Subcutaneous abdominal adipose tissue (tissue), 5 donors: Measurements from ENCODE around the gene CFAP54.

Source experiments
- H3K27ac ChIP-seq: one replicate; pipeline ENCODE4 v1.7.0; 2013; ENCODE audit warnings: low read depth, mild to moderate bottlenecking, inconsistent platforms, low read length, moderate library complexity
- H3K27me3 ChIP-seq, 5 donors: one replicate each; pipeline ENCODE4 v1.7.0; 2013; ENCODE audit warnings: low read length in 5 of 5, inconsistent platforms in 1 of 5; ENCODE audit not compliant: control insufficient read depth in 5 of 5, insufficient read depth in 4 of 5
- H3K36me3 ChIP-seq, 5 donors: one replicate each; pipeline ENCODE4 v1.7.0; 2013; ENCODE audit warnings: low read length in 5 of 5; ENCODE audit not compliant: control insufficient read depth in 5 of 5, insufficient read depth in 5 of 5
- H3K4me1 ChIP-seq, 5 donors: one replicate each; pipeline ENCODE4 v1.7.0; 2013; ENCODE audit warnings: low read length in 5 of 5, mild to moderate bottlenecking in 3 of 5, moderate library complexity in 1 of 5; ENCODE audit not compliant: control insufficient read depth in 5 of 5, insufficient read depth in 5 of 5
- H3K4me3 ChIP-seq, 5 donors: one replicate each; pipeline ENCODE4 v1.7.0; 2013; ENCODE audit warnings: low read length in 5 of 5, low read depth in 1 of 5
- H3K9ac ChIP-seq, 5 donors: one replicate each; pipeline ENCODE4 v1.7.0; 2013; ENCODE audit warnings: low read length in 5 of 5, mild to moderate bottlenecking in 4 of 5, moderate library complexity in 3 of 5
- H3K9me3 ChIP-seq, 5 donors: one replicate each; pipeline ENCODE4 v1.7.0; 2013; ENCODE audit warnings: low read length in 5 of 5; ENCODE audit not compliant: control insufficient read depth in 5 of 5
- donor health status: healthy.
- donor health status: healthy.
- donor health status: healthy.
- donor health status: healthy.
- donor health status: healthy.

The CFAP54 gene

DNA sequence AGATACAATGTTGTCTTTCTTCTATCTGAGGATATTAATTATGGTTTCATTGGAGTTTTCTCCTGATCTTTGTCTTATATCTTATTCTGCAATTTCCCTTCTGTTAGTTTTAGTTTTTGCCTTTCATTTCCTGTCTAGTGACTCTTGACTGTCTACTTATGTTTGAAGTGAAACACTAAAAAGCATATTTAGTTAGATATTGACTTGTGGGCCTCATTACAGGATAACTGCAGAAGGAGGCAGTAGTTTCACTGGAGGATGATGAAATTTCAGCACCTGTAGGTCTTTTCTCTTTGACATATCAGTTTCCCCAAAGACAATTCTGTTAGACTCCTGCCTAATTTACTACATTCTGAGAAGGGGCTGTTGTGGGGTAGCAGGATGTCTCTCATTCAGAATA lies 320.1 kb downstream of the CFAP54 start:
- no peaks in the 10 kb centered on the region for H3K36me3 ChIP-seq
- H3K4me3 ChIP-seq: no peak overlapping the region
- H3K4me1 ChIP-seq: no peaks in the 10 kb centered on the region
- H3K9me3 ChIP-seq: peaks cover 0 to 6% (median 0%) of the 10 kb centered on the region in 5 donors
- H3K27me3 ChIP-seq: no peaks in the 10 kb centered on the region
- H3K9ac ChIP-seq: no peak overlapping the region
- no peak overlapping the region for H3K27ac ChIP-seq

DNA sequence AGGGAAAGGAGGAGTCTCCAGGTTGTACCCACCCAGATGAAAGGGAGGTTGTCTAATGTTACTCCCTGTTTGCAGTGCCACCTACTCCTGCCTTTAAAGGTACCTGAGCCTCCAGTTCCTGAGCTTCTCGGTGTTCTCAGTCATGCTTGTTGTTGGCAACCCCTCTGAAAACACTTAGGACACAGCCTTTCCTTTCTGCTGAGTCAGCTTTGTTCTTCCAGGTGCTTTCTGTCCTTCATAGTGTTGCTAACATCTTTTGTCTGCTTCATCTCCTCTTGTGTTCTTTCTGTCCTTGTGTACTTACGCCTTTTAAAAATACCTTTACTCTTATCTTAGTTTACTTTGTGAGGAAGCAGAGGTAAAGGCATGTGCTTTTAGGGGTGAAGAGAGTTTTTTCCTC lies 320.7 kb downstream of the CFAP54 start:
- H3K9ac ChIP-seq: no peak overlapping the region
- H3K27me3 ChIP-seq: no peaks in the 10 kb centered on the region
- no peak overlapping the region for H3K27ac ChIP-seq
- no peak overlapping the region for H3K4me3 ChIP-seq
- H3K36me3 ChIP-seq: no peaks in the 10 kb centered on the region
- peaks cover 0 to 2% (median 0%) of the 10 kb centered on the region in 5 donors for H3K9me3 ChIP-seq
- H3K4me1 ChIP-seq: no peaks in the 10 kb centered on the region

DNA sequence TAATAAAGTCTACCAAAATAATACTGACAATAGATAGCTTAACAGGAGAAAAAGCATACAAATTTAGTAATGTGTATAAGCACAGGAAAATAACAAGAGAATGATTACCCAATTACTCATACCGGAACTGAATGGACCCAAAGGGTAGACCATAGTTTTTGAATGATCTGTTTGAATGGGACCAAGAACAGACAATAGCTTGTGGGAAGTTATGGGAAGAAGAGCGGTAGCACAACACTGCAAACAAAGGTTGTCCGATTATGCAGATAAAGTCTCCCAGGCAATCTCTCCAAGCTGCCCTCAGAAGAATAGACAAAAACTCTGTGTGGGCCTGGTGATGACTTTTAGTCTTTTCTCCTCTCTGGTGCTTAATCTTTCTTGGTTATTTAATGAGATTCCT lies 321.1 kb downstream of the CFAP54 start:
- Histone ChIP-seq H3K9ac (no peak overlapping the region), H3K27me3 (no peaks in the 10 kb centered on the region), H3K36me3 (no peaks in the 10 kb centered on the region), H3K27ac (no peak overlapping the region), H3K9me3 (peaks cover 0 to 2% (median 0%) of the 10 kb centered on the region in 5 donors), H3K4me3 (no peak overlapping the region), H3K4me1 (no peaks in the 10 kb centered on the region)

- H3K36me3 ChIP-seq: no peaks in the 10 kb centered on the region
- H3K27me3 ChIP-seq: no peaks in the 10 kb centered on the region
- peaks cover 0 to 2% (median 0%) of the 10 kb centered on the region in 5 donors for H3K9me3 ChIP-seq
- no peak overlapping the region for H3K9ac ChIP-seq
- H3K27ac ChIP-seq: no peak overlapping the region
- H3K4me3 ChIP-seq: no peak overlapping the region
- no peaks in the 10 kb centered on the region for H3K4me1 ChIP-seq
Observed at GRCh38 chr12:96811083-96811482, 321.7 kb downstream of the CFAP54 start.

DNA sequence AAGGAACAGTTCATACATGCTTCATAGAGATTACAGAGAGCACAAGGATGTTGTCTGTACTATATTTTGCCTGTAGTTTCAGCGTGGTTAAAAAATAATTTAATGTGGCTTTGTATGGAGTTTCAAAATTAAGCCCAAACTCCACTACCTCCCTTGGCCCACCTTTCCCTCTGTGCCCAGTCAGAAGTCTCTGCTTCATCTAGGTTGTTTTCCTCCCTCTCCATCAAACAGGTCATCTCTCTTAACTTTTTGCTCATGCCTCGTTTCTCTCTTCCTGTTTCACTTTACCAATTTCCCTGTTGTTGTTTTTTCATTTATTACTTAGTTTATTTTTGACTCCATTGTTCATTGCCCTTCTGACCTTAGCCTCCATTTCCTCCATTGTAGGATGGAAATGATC lies 322.8 kb downstream of the CFAP54 start:
- H3K4me1 ChIP-seq: no peaks in the 10 kb centered on the region
- no peak overlapping the region for H3K4me3 ChIP-seq
- H3K36me3 ChIP-seq: no peaks in the 10 kb centered on the region
- H3K9me3 ChIP-seq: peaks cover 0 to 2% (median 0%) of the 10 kb centered on the region in 5 donors
- H3K27ac ChIP-seq: no peak overlapping the region
- no peak overlapping the region for H3K9ac ChIP-seq
- H3K27me3 ChIP-seq: no peaks in the 10 kb centered on the region

DNA sequence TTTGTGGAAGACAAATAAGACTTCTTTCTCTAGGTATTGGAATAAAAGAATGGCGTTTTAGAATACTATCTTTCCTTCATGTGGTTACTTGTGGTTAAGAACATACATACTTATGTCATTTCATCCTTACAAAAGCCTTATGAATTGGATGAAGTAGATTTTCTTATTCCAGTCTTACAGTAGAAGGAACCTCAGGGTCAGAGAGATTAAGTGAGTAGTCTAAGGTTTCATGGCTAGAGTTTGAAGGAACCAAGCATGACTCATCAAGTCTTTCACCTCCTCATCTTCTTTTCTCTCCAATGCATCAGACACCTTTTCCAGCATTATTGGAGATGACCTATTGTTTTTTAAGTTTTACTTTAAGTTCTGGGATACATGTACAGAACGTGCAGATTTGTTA lies 324.8 kb downstream of the CFAP54 start:
- Histone ChIP-seq H3K4me1 (no peaks in the 10 kb centered on the region), H3K9ac (no peak overlapping the region), H3K27ac (no peak overlapping the region), H3K9me3 (peaks cover 0 to 2% (median 0%) of the 10 kb centered on the region in 5 donors), H3K4me3 (no peak overlapping the region), H3K36me3 (no peaks in the 10 kb centered on the region), H3K27me3 (no peaks in the 10 kb centered on the region)

DNA sequence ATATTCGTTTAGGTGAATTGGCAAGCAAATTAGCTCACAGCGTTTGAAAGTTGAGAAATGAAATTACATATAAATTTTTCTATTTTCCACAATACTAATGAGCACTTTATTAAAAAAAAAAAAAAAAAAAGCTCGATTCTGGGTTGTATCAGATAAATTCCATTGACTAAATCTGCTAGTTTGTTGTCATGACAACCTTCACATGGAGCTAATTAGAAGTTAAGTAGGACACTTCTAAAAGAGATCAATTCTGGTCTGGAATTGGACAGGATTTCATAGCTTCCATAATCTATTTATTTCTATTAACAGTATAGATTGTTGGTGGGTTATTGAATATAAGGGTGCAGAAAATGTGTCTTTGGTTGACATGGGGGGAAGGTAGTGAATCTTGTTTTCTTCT lies 332.2 kb downstream of the CFAP54 start:
- Histone ChIP-seq H3K9me3 (peaks cover 0 to 3% (median 0%) of the 10 kb centered on the region in 5 donors), H3K27me3 (no peaks in the 10 kb centered on the region), H3K36me3 (no peaks in the 10 kb centered on the region), H3K4me3 (no peak overlapping the region), H3K9ac (no peak overlapping the region), H3K4me1 (no peaks in the 10 kb centered on the region), H3K27ac (no peak overlapping the region)

GRCh38 chr12:96822641-96823040 lies 333.3 kb downstream of the CFAP54 start:
- no peak overlapping the region for H3K27ac ChIP-seq
- H3K9me3 ChIP-seq: peaks cover 0 to 3% (median 0%) of the 10 kb centered on the region in 5 donors
- H3K9ac ChIP-seq: no peak overlapping the region
- no peaks in the 10 kb centered on the region for H3K4me1 ChIP-seq
- no peak overlapping the region for H3K4me3 ChIP-seq
- H3K36me3 ChIP-seq: no peaks in the 10 kb centered on the region
- no peaks in the 10 kb centered on the region for H3K27me3 ChIP-seq

GRCh38 chr12:96824074-96824837 lies 334.9 kb downstream of the CFAP54 start:
- Histone ChIP-seq H3K27me3 (no peaks in the 10 kb centered on the region), H3K9ac (no peak overlapping the region), H3K4me3 (no peak overlapping the region), H3K36me3 (no peaks in the 10 kb centered on the region), H3K27ac (no peak overlapping the region), H3K4me1 (no peaks in the 10 kb centered on the region), H3K9me3 (peaks cover 0 to under 1% (median 0%) of the 10 kb centered on the region in 5 donors)

DNA sequence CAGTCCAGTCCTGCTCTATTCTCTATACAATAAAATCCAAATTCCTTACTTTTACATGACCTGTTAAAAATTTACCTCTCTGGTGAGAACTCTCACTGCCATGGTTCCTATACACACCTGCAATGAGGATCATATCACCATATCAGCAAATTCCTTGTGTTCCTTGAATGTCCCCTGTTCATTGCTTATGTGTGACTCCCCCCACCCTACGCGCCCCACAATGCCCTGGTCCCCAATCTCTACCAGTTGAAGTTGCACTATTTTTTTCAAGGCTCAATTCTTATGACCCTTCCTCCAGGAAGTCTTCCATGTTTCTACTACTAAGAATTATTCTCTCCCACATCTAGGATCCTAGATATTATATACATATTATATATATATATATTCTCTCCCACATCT lies 335.5 kb downstream of the CFAP54 start:
- Histone ChIP-seq H3K27me3 (no peaks in the 10 kb centered on the region), H3K9me3 (no peaks in the 10 kb centered on the region), H3K4me1 (no peaks in the 10 kb centered on the region), H3K9ac (no peak overlapping the region), H3K36me3 (no peaks in the 10 kb centered on the region), H3K4me3 (no peak overlapping the region), H3K27ac (no peak overlapping the region)
